Uterus (tissue), 2 donors: ENCODE data around the gene ITPR3.

Source experiments
- CTCF ChIP-seq, 4 experiments: fragments of 200-600 bp in 2 of 4; fragments of 450-650 bp in 2 of 4; sonication (generic) in 2 of 4; IDR thresholded peaks; one replicate each; pipeline ENCODE4 v1.5.1; 2016 to 2019; ENCODE audit warnings: antibody characterized with exemption in 4 of 4, mild to moderate bottlenecking in 2 of 4, moderate library complexity in 1 of 4
- POLR2A ChIP-seq, 2 donors: fragments of 450-650 bp; IDR thresholded peaks; one replicate each; pipeline ENCODE4 v1.6.1; 2016; ENCODE audit warnings: antibody characterized with exemption in 2 of 2, mild to moderate bottlenecking in 1 of 2, moderate library complexity in 1 of 2

GRCh38 chr6:33661106-33661838, 40.1 kb downstream of the ITPR3 start:
- TF ChIP-seq CTCF (IDR thresholded peaks at IDR 0.05), result no peak
- no peak for TF ChIP-seq POLR2A (IDR thresholded peaks at IDR 0.05)
